SK-N-SH treated with all-trans-retinoic acid at 6 μM for 48 hours (cell line): ENCODE results near the gene CHKB.

Experiments used
- BACH2 ChIP-seq: fragments of 250-450 bp; sonication (Bioruptor Pico); IDR thresholded peaks from 2 replicates; pipeline ENCODE4 v1.9.0; 2021; ENCODE audit warnings: mild to moderate bottlenecking, borderline replicate concordance
- ISL1 ChIP-seq: fragments of 250-450 bp; sonication (Bioruptor Pico); IDR thresholded peaks from 2 replicates; pipeline ENCODE4 v2.1.2; 2022; ENCODE audit warnings: mild to moderate bottlenecking, moderate library complexity
- OSR1 ChIP-seq: fragments of 250-450 bp; sonication (Bioruptor Pico); IDR thresholded peaks from 2 replicates; pipeline ENCODE4 v1.8.0; 2022; ENCODE audit warnings: moderate library complexity, mild to moderate bottlenecking, inconsistent platforms
- RARB ChIP-seq: fragments of 250-450 bp; sonication (Bioruptor Pico); IDR thresholded peaks from 2 replicates; pipeline ENCODE4 v1.8.0; 2021; ENCODE audit warnings: mild to moderate bottlenecking, moderate library complexity
- SNAI2 ChIP-seq: fragments of 250-450 bp; sonication (Bioruptor Pico); IDR thresholded peaks from 2 replicates; pipeline ENCODE4 v1.5.0; 2020; ENCODE audit warnings: mild to moderate bottlenecking, moderate library complexity
- TCF4 ChIP-seq: fragments of 250-450 bp; sonication (Bioruptor Pico); IDR thresholded peaks from 2 replicates; pipeline ENCODE4 v1.8.0; 2021; ENCODE audit warnings: mild to moderate bottlenecking, moderate library complexity, borderline replicate concordance
- ZC3H10 ChIP-seq: fragments of 250-450 bp; sonication (Bioruptor Pico); IDR thresholded peaks from 2 replicates; pipeline ENCODE4 v1.5.1; 2021; ENCODE audit warnings: mild to moderate bottlenecking, moderate library complexity
- ZFP3 ChIP-seq: fragments of 250-450 bp; sonication (Bioruptor Pico); IDR thresholded peaks from 2 replicates; pipeline ENCODE4 v1.5.0; 2020; ENCODE audit warnings: mild to moderate bottlenecking, moderate library complexity
- ZNF70 ChIP-seq: fragments of 450-650 bp; formaldehyde crosslinking; IDR thresholded peaks from 2 replicates; pipeline ENCODE4 v1.5.0; 2020; ENCODE audit warnings: mild to moderate bottlenecking, moderate library complexity
- ZNF8 ChIP-seq: fragments of 450-650 bp; formaldehyde crosslinking; IDR thresholded peaks from 2 replicates; pipeline ENCODE4 v1.5.0; 2020; ENCODE audit warnings: mild to moderate bottlenecking, moderate library complexity
- TF ChIP-seq, protein P1 (sequence below): fragments of 250-450 bp; sonication (Bioruptor Pico); IDR thresholded peaks from 2 replicates; pipeline ENCODE4 v1.8.0; 2020; ENCODE audit warnings: mild to moderate bottlenecking, moderate library complexity, borderline replicate concordance

DNA sequence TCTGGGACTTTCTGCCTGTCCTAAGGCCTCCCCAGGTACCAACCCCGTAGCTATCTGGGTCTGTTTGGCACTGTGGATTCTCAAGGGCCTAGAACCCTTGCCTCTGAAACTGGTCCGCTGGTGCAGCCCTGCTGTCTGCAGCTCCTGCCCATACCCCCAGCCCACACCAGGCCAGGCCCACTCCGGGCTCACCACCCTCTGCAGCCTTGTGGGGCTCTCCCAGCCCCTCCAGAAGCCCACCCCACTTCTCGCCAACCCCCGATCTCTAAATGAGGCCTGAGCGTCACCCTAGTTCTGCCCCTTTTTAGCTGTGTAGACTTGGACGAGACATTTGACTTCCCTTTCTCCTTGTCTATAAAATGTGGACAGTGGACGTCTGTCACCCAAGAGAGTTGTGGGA is 32.3 kb downstream of the CHKB start:
- TF ChIP-seq ISL1 (CRISPR knock-in tag) (no peak), ZNF8 (no peak), SNAI2 (CRISPR knock-in tag) (no peak), ZNF70 (CRISPR knock-in tag) (no peak), RARB (CRISPR knock-in tag) (no peak), BACH2 (CRISPR knock-in tag) (no peak), ZC3H10 (CRISPR knock-in tag) (no peak), ZFP3 (no peak), TCF4 (no peak), OSR1 (CRISPR knock-in tag) (no peak)
- TF ChIP-seq, protein P1, sequence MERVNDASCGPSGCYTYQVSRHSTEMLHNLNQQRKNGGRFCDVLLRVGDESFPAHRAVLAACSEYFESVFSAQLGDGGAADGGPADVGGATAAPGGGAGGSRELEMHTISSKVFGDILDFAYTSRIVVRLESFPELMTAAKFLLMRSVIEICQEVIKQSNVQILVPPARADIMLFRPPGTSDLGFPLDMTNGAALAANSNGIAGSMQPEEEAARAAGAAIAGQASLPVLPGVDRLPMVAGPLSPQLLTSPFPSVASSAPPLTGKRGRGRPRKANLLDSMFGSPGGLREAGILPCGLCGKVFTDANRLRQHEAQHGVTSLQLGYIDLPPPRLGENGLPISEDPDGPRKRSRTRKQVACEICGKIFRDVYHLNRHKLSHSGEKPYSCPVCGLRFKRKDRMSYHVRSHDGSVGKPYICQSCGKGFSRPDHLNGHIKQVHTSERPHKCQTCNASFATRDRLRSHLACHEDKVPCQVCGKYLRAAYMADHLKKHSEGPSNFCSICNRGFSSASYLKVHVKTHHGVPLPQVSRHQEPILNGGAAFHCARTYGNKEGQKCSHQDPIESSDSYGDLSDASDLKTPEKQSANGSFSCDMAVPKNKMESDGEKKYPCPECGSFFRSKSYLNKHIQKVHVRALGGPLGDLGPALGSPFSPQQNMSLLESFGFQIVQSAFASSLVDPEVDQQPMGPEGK = no peak
